ENCODE results near the gene ITGB4. TPM values are rescaled to one million over a fixed set of nuclear protein-coding genes. Genes with fewer than 3 reads are reported as not detected.

Gene ITGB4
- total RNA-seq, 1 experiment from 2014 or later, result 5.3 TPM

DNA sequence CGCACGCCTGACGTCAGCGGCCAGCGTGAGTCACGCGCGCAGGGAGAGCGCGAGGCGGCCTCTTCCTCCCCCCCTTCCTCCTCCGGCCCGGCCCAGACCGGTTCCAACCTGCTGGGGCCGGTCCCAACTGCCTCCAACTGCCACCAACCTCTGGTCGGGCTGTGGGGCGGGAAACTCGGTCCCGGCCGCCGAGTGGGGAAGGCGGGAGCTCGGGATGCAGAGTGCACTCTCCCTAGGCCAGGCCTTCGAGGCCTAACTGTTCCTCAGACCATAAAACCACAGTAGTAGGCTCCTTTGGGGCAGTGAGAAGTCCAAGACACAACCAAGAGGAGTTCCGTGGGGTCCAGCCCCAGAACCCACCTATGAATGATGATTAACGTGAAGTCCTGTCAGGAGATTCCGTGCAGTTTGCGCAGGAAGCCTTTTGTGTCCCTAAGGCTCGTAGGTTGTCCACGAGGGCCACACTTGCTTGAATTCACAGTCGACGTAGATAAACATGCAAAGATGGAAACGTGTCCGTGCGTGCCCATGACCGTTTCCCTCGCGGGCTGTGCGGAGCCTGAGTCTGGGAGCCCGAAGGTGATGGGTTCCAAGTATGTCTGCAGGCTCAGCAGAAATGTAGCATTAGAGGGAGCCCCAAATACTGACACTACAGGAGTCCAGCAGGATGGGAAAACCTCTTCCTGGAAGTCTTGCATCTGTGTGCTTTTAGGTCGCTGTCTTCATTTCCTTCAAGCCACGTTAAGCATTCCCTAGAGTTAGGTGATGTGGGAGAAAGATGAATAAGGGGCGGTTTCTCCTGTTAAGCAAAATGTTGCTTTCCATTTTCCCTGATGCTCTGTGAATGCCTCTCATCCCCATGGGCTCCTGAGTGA is 64.0 kb downstream of the ITGB4 start:
- H3K79me2 ChIP-seq (ENCODE audit: insufficient read depth, low read length), result peaks cover 22% of the 10 kb centered on the region; the same call in 1 of the 2 replicates

More for the DNA sequence above, 64.0 kb downstream of the ITGB4 start:
- Histone ChIP-seq H3T11ph (ENCODE audit: low read length) (peak overlapping the region; percentile 95), H3K23ac (ENCODE audit: insufficient read length, low read depth, low read length) (no peak overlapping the region), H4K8ac (replicated peaks; ENCODE audit: insufficient read length, low read depth, low read length) (peak overlapping the region; percentile 74), H2AK5ac (ENCODE audit: insufficient read length, low read length) (peak overlapping the region; percentile 36), H2BK20ac (ENCODE audit: low read depth, low read length, poor library complexity, severe bottlenecking) (no peak overlapping the region), H3K4me2 (ENCODE audit: insufficient read depth, insufficient read length, low read length) (peak overlapping the region; percentile 70), H3K27me3 (ENCODE audit: insufficient read depth, low read length) (no peaks in the 10 kb centered on the region), H3K9me3 (ENCODE audit: control insufficient read depth, low read depth, low read length) (no peaks in the 10 kb centered on the region), H4K91ac (ENCODE audit: insufficient read length, low read depth, low read length) (peak overlapping the region; percentile 88), H4K20me1 (ENCODE audit: control insufficient read depth, insufficient read depth, insufficient read length) (no peaks in the 10 kb centered on the region), H3K4me1 (ENCODE audit: insufficient read depth, low read length) (peaks cover 2% of the 10 kb centered on the region; the same call in 1 of the 2 replicates), H2BK12ac (ENCODE audit: insufficient read length, low read depth, low read length) (peak overlapping the region; percentile 5), H2BK15ac (ENCODE audit: low read depth, low read length) (no peak overlapping the region; the same call in 1 of the 2 replicates), H3K79me1 (ENCODE audit: insufficient read depth, low read depth, low read length, poor library complexity, severe bottlenecking) (peaks cover 3% of the 10 kb centered on the region), H4K5ac (ENCODE audit: insufficient read length, low read depth, low read length) (peak overlapping the region; percentile 98), H3K27ac (ENCODE audit: insufficient read length, low read depth, low read length) (peak overlapping the region; percentile 86), H3K23me2 (ENCODE audit: insufficient read length, low read depth, low read length, poor library complexity, severe bottlenecking) (peaks cover 13% of the 10 kb centered on the region), H3K18ac (ENCODE audit: insufficient read length, low read depth, low read length) (peak overlapping the region; percentile 96), H3K9ac (ENCODE audit: extremely low read depth, insufficient read length, low read length) (peak overlapping the region; percentile 98), H3K14ac (ENCODE audit: insufficient read depth, low read length) (peak overlapping the region; percentile 99), H2BK5ac (ENCODE audit: insufficient read length, low read length) (peak overlapping the region; percentile 91), H3K4ac (ENCODE audit: low read depth, low read length) (peak overlapping the region; percentile 36; the same call in 1 of the 2 replicates), H2BK120ac (ENCODE audit: low read depth, low read length, poor library complexity, severe bottlenecking) (peak overlapping the region; percentile 97), H2AFZ (ENCODE audit: low read length) (no peak overlapping the region), H3K56ac (ENCODE audit: insufficient read length, low read depth, low read length) (peak overlapping the region; percentile 97)
- peak overlapping the region; percentile 99 to 100 (median 99) for H3K27ac Mint-ChIP-seq
- no peak for DNase-seq
- TF ChIP-seq, protein P1, sequence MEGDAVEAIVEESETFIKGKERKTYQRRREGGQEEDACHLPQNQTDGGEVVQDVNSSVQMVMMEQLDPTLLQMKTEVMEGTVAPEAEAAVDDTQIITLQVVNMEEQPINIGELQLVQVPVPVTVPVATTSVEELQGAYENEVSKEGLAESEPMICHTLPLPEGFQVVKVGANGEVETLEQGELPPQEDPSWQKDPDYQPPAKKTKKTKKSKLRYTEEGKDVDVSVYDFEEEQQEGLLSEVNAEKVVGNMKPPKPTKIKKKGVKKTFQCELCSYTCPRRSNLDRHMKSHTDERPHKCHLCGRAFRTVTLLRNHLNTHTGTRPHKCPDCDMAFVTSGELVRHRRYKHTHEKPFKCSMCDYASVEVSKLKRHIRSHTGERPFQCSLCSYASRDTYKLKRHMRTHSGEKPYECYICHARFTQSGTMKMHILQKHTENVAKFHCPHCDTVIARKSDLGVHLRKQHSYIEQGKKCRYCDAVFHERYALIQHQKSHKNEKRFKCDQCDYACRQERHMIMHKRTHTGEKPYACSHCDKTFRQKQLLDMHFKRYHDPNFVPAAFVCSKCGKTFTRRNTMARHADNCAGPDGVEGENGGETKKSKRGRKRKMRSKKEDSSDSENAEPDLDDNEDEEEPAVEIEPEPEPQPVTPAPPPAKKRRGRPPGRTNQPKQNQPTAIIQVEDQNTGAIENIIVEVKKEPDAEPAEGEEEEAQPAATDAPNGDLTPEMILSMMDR (conservative IDR thresholded peaks at IDR 0.05), result no peak
- H3K27me3 Mint-ChIP-seq (ENCODE audit: low read depth), result no peaks in the 10 kb centered on the region
- whole genome bisulfite sequencing (ENCODE audit: extremely low coverage, insufficient read length, low lambda C conversion rate), result no CpG with 5 or more reads among the region's 43 CpGs
- H3K9me3 Mint-ChIP-seq, result no peaks in the 10 kb centered on the region
- peak overlapping the region; percentile 90 to 95 for H3K4me3 Mint-ChIP-seq
- peaks cover 29 to 33% of the 10 kb centered on the region in 2 experiments for H3K4me1 Mint-ChIP-seq
- peaks cover 0 to 7% (median 4%) of the 10 kb centered on the region in 3 experiments; a peak in 6 of 7 replicates for H3K36me3 Mint-ChIP-seq (ENCODE audit: insufficient read depth in 1 of 3, low read depth in 3 of 3)
